ENCODE measurements around the gene RUSC1. TPM values are rescaled to one million over a fixed set of nuclear protein-coding genes. Genes with fewer than 3 reads are reported as not detected.
A peak's percentile ranks its signal among the peaks of the same experiment; 100 is the strongest.

The RUSC1 gene
- polyA plus RNA-seq, 1 of the 3 experiments (the other 2 are of a cell fraction), result 49.9 TPM

- Histone ChIP-seq H3K79me2 (ENCODE audit: insufficient read depth) (peaks cover 23% of the 10 kb centered on the region), H2AFZ (ENCODE audit: low read depth) (no peak overlapping the region), H3K9me2 (no peaks in the 10 kb centered on the region), H3K4me3 (ENCODE audit: low read depth in 2 of 2, low read length in 1 of 2) (no peak overlapping the region), H4K20me1 (ENCODE audit: insufficient read depth) (no peaks in the 10 kb centered on the region), H3K27me3 (ENCODE audit: insufficient read depth) (no peaks in the 10 kb centered on the region), H3K36me3 (replicated peaks in 1 of 2; ENCODE audit: control insufficient read depth in 1 of 2, insufficient read depth in 2 of 2, low read length in 1 of 2) (no peaks in the 10 kb centered on the region), H3K9ac (no peak overlapping the region), H3K9me3 (no peaks in the 10 kb centered on the region), H3K27ac (ENCODE audit: low read depth in 2 of 2, low read length in 1 of 2) (no peak overlapping the region), H3K4me1 (ENCODE audit: control insufficient read depth in 1 of 2, insufficient read depth in 2 of 2, low read depth in 1 of 2, low read length in 1 of 2) (peaks cover 0 to 10% of the 10 kb centered on the region in 2 experiments; a peak in 1 of 4 replicates), H3F3A (replicated peaks; ENCODE audit: insufficient read depth) (peaks cover 12% of the 10 kb centered on the region), H3K4me2 (no peak overlapping the region)
- DNase-seq, result no peak
- POLR2A ChIA-PET, result no interaction called here
- TF ChIP-seq CHD2 (IDR thresholded peaks at IDR 0.05; ENCODE audit: low read length, partially characterized antibody) (no peak), RXRA (IDR thresholded peaks at IDR 0.05; ENCODE audit: borderline replicate concordance, low read depth) (no peak)
- CTCF ChIA-PET, result interaction anchor here (2.1 to 3.5 kb wide), 2 partner anchors 27 to 54 kb away, joined by 6 to 51 read pairs; no protein-coding TSS in a partner anchor
- 70% methylated on average over 5 of the region's 7 CpGs for WGBS (ENCODE audit: low lambda C conversion rate)
Observed at GRCh38 chr1:155305881-155306391, 14.8 kb upstream of the RUSC1 start.

- Histone ChIP-seq H3K9me2 (no peaks in the 10 kb centered on the region), H3K4me1 (ENCODE audit: control insufficient read depth in 1 of 2, insufficient read depth in 2 of 2, low read depth in 1 of 2, low read length in 1 of 2) (peaks cover 0 to 10% of the 10 kb centered on the region in 2 experiments; a peak in 1 of 4 replicates), H4K20me1 (ENCODE audit: insufficient read depth) (no peaks in the 10 kb centered on the region), H3K9me3 (no peaks in the 10 kb centered on the region), H3K79me2 (ENCODE audit: insufficient read depth) (peaks cover 30% of the 10 kb centered on the region), H3K4me3 (ENCODE audit: low read depth in 2 of 2, low read length in 1 of 2) (no peak overlapping the region; a peak in 1 of 4 replicates), H3K36me3 (replicated peaks in 1 of 2; ENCODE audit: control insufficient read depth in 1 of 2, insufficient read depth in 2 of 2, low read length in 1 of 2) (no peaks in the 10 kb centered on the region), H3K27ac (ENCODE audit: low read depth in 2 of 2, low read length in 1 of 2) (no peak overlapping the region), H3F3A (replicated peaks; ENCODE audit: insufficient read depth) (peaks cover 12% of the 10 kb centered on the region), H3K4me2 (no peak overlapping the region), H3K9ac (no peak overlapping the region), H2AFZ (ENCODE audit: low read depth) (no peak overlapping the region), H3K27me3 (ENCODE audit: insufficient read depth) (no peaks in the 10 kb centered on the region)
- ChIA-PET POLR2A (interaction anchor here (1.4 to 1.9 kb wide), 2 partner anchors 15 to 56 kb away, joined by 4 to 5 read pairs; no protein-coding TSS in a partner anchor), CTCF (interaction anchor here (0.6 to 3.5 kb wide), 22 partner anchors 10 to 222 kb away, joined by 3 to 51 read pairs (median 3); partner anchors contain the start of genes CLK2, HCN3 and RUSC1)
- DNase-seq, result no peak
- TF ChIP-seq NRF1 (IDR thresholded peaks at IDR 0.05; ENCODE audit: low read depth, low read length) (no peak), RFX5 (IDR thresholded peaks at IDR 0.05; ENCODE audit: low read length) (no peak), FOSL2 (IDR thresholded peaks at IDR 0.05; ENCODE audit: borderline replicate concordance, low read depth) (no peak), SMC3 (IDR thresholded peaks at IDR 0.05; ENCODE audit: low read depth, low read length) (peak; percentile 44), USF1 (IDR thresholded peaks at IDR 0.05; ENCODE audit: borderline replicate concordance, low read depth) (no peak), GABPA (IDR thresholded peaks at IDR 0.05; ENCODE audit: low read depth) (no peak), FOXM1 (IDR thresholded peaks at IDR 0.05; ENCODE audit: low read depth) (no peak), RAD21 (IDR thresholded peaks at IDR 0.05; ENCODE audit: low read length) (peak; percentile 63), ELF1 (IDR thresholded peaks at IDR 0.05) (no peak)
- TF ChIP-seq, protein P1, sequence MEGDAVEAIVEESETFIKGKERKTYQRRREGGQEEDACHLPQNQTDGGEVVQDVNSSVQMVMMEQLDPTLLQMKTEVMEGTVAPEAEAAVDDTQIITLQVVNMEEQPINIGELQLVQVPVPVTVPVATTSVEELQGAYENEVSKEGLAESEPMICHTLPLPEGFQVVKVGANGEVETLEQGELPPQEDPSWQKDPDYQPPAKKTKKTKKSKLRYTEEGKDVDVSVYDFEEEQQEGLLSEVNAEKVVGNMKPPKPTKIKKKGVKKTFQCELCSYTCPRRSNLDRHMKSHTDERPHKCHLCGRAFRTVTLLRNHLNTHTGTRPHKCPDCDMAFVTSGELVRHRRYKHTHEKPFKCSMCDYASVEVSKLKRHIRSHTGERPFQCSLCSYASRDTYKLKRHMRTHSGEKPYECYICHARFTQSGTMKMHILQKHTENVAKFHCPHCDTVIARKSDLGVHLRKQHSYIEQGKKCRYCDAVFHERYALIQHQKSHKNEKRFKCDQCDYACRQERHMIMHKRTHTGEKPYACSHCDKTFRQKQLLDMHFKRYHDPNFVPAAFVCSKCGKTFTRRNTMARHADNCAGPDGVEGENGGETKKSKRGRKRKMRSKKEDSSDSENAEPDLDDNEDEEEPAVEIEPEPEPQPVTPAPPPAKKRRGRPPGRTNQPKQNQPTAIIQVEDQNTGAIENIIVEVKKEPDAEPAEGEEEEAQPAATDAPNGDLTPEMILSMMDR (IDR thresholded peaks at IDR 0.05), result peak; percentile 57
- 71% methylated on average over 6 of the region's 6 CpGs for WGBS (ENCODE audit: low lambda C conversion rate)
Observed at GRCh38 chr1:155307247-155307740, 13.4 kb upstream of the RUSC1 start.

Measured in SK-N-SH (cell line).